ENCODE measurements around the gene TBX15. TPM values are rescaled to one million over a fixed set of nuclear protein-coding genes. Genes with fewer than 3 reads are reported as not detected.

TBX15 gene
- total and polyA plus RNA-seq, 9 of the 15 experiments (the other 6 are each of a cell fraction or from before 2014, with no cell fraction given), result 0.03 to 3.4 (median 2.3) TPM

DNA sequence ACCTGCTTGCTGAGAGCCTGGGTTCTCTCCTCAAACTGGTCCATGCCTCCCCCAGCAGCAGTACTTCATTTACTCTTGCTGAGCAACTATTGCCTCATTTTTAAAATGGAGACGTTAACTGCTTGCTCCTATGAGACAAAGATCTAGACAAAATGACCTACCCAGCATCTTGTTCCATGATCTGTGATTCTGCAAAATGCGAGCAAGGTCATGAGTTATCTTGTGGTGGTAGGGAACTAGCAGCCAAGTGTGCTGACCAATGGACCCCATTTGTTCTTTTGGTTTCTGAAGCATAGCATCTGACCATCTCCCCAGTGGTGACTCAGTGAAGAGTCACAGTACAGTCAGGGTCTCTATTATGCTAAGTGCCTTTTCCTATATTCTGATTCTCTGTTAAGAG is 40.4 kb downstream of the TBX15 start (continued):
- TF ChIP-seq DDX20 (tag; IDR thresholded peaks at IDR 0.05; ENCODE audit: low read depth) (no peak), KAT2B (IDR thresholded peaks at IDR 0.05; ENCODE audit: low read depth, low read length) (no peak), SIN3A (IDR thresholded peaks at IDR 0.05; ENCODE audit: borderline replicate concordance in 2 of 2, control insufficient read depth in 1 of 2, low read depth in 2 of 2, low read length in 2 of 2) (no peak), BCLAF1 (IDR thresholded peaks at IDR 0.05; ENCODE audit: borderline replicate concordance in 1 of 2, control insufficient read depth in 1 of 2, low read depth in 2 of 2, low read length in 1 of 2) (no peak), XRCC4 (IDR thresholded peaks at IDR 0.05; ENCODE audit: extremely low read depth, insufficient read depth, insufficient read length) (no peak), ARID1B (IDR thresholded peaks at IDR 0.05) (no peak), CBX1 (IDR thresholded peaks at IDR 0.05; ENCODE audit: low read depth) (no peak), LARP7 (IDR thresholded peaks at IDR 0.05) (no peak)
- TF ChIP-seq, protein P1, sequence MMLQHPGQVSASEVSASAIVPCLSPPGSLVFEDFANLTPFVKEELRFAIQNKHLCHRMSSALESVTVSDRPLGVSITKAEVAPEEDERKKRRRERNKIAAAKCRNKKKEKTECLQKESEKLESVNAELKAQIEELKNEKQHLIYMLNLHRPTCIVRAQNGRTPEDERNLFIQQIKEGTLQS (IDR thresholded peaks at IDR 0.05), result peak; percentile 53
- TF ChIP-seq, protein P1 (CRISPR knock-in tag; conservative IDR thresholded peaks at IDR 0.05), result no peak
- TF ChIP-seq, protein P2, sequence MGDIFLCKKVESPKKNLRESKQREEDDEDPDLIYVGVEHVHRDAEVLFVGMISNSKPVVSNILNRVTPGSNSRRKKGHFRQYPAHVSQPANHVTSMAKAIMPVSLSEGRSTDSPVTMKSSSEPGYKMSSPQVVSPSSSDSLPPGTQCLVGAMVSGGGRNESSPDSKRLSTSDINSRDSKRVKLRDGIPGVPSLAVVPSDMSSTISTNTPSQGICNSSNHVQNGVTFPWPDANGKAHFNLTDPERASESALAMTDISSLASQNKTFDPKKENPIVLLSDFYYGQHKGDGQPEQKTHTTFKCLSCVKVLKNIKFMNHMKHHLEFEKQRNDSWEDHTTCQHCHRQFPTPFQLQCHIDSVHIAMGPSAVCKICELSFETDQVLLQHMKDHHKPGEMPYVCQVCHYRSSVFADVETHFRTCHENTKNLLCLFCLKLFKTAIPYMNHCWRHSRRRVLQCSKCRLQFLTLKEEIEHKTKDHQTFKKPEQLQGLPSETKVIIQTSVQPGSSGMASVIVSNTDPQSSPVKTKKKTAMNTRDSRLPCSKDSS (IDR thresholded peaks at IDR 0.05; ENCODE audit: low read depth, partially characterized antibody), result no peak
- TF ChIP-seq, protein P3, sequence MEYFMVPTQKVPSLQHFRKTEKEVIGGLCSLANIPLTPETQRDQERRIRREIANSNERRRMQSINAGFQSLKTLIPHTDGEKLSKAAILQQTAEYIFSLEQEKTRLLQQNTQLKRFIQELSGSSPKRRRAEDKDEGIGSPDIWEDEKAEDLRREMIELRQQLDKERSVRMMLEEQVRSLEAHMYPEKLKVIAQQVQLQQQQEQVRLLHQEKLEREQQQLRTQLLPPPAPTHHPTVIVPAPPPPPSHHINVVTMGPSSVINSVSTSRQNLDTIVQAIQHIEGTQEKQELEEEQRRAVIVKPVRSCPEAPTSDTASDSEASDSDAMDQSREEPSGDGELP (CRISPR knock-in tag; IDR thresholded peaks at IDR 0.05; ENCODE audit: borderline replicate concordance), result no peak
- TF ChIP-seq, protein P4, sequence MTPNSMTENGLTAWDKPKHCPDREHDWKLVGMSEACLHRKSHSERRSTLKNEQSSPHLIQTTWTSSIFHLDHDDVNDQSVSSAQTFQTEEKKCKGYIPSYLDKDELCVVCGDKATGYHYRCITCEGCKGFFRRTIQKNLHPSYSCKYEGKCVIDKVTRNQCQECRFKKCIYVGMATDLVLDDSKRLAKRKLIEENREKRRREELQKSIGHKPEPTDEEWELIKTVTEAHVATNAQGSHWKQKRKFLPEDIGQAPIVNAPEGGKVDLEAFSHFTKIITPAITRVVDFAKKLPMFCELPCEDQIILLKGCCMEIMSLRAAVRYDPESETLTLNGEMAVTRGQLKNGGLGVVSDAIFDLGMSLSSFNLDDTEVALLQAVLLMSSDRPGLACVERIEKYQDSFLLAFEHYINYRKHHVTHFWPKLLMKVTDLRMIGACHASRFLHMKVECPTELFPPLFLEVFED (CRISPR knock-in tag; conservative IDR thresholded peaks at IDR 0.05), result no peak
